Activated T-helper 1 cell treated with Interleukin-2 at 50 U/mL for 16 hours (primary cell): ENCODE measurements around the gene AGAP1.

Experiments
- DNase-seq: peaks from one replicate; pipeline ENCODE4 v3.0.0-alpha.2; 2020; ENCODE audit warnings: low read depth

The AGAP1 gene

GRCh38 chr2:235569837-235570236 lies 76.0 kb downstream of the AGAP1 start:
- DNase-seq: no peak

- DNase-seq: no peak
Measured at GRCh38 chr2:235570256-235570655, 76.4 kb downstream of the AGAP1 start.

GRCh38 chr2:235570966-235571692 lies 77.3 kb downstream of the AGAP1 start:
- DNase-seq: no peak

GRCh38 chr2:235572592-235572991 lies 78.7 kb downstream of the AGAP1 start:
- DNase-seq: no peak

- DNase-seq: no peak
Measured at GRCh38 chr2:235573331-235574221, 79.7 kb downstream of the AGAP1 start.

GRCh38 chr2:235575431-235575830 lies 81.6 kb downstream of the AGAP1 start:
- DNase-seq: no peak

- DNase-seq: no peak
Measured at GRCh38 chr2:235575904-235576303, 82.1 kb downstream of the AGAP1 start.

DNA sequence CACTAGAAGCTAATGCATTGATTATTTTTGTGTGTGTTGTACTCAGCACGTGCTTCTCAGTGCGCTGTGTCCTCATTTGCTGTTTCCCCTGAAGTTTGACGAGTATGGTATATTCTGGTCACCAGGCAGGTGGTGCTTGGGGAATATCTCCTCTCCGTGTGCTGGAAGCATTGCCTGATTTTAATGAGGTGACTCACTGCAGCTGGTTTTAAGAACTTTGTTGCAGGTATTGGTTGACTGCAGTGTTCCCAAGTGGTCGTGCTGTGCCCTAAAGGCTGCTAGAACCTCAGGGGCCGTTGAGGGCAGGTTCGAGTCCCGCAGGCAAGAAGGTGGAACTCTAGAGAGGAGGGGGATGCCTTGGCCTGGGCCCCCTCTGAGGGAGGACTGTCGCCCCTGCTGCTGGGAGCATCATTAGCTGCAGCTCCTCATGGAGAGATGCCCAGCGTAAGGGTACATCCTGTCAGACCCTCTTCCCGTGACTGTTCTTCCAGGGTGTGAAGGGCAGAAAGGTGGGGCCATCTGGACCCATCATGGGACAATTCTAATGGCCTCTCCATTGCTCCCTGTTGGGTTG lies 82.6 kb downstream of the AGAP1 start:
- no peak for DNase-seq

DNA sequence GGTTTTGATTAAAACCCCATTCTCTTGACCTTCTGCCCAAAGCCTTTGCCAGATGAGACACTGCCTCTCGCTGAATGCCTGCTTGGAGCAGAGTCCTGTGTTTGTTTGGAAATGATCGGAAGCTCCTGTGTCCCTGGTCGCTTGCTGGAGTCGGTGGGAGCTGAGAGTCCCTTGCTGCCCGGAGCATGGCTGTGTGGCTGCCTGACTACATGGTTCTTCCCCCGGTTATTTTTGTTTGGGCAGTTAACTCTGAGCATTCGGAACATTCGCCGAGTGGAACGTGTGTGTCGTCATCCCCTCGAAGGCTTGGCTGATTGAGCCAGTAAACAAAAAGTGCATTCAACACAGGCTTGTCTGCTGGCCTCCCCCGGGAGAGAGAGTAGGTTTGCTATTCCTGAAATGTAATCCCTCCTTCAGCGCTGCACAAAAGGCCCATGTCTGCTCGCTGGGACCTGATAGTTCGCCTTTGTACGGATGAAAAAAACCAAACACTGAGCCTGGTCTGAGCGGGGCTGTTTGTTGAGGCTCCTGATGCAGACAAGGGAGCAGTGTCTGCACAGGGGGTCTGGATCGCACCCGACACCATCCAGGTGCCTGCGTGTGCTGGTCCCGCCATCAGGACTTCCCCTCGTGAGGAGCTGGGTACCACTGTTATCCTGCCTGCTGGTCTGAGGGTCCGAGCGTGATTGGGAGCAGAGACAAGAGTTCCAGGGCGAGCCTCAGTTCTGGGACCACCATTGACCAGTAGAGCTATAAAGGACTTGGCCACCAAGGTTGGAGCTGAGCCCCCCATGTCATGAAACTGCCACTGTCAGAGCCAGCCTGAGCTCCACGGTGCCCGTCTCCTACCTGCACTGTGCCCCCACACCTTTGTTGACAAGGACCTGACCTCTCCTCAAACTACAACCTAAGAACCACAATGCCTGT lies 83.8 kb downstream of the AGAP1 start:
- no peak for DNase-seq

- no peak for DNase-seq
Measured at GRCh38 chr2:235579128-235579527, 85.3 kb downstream of the AGAP1 start.

DNA sequence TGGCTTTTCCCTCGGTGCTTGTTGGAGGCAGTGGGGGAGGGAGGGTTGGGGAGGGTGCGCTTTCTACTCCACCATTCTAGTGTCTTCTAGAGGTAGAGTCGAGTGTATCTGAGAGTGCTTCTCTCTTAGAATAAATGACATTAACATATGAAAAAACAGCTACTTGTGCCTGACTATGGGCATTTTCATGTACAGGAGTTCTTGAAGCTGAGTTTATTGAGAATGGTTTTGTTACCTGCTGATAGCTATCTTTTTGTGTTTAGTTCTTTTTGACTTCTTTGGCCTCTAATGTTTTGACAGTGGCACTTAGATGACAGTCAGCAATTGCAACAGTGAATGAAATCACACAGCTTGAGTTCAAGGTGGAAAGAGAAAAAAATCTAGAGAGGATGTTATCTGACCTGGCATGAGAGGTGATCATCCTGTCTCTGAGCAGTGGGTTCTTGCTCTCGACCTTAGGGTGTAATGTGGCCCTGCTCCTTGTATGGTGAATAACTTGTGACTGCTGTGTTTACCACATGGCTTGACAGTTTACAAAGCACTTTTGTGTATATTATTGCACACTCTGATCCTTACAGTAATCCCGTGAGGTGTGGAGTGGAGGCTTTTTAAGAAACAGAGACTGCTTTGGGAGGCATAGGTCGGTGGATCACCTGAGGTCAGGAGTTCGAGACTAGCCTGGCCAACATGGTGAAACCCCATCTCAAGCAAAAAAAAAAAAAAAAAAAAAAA lies 86.7 kb downstream of the AGAP1 start:
- DNase-seq: no peak

DNA sequence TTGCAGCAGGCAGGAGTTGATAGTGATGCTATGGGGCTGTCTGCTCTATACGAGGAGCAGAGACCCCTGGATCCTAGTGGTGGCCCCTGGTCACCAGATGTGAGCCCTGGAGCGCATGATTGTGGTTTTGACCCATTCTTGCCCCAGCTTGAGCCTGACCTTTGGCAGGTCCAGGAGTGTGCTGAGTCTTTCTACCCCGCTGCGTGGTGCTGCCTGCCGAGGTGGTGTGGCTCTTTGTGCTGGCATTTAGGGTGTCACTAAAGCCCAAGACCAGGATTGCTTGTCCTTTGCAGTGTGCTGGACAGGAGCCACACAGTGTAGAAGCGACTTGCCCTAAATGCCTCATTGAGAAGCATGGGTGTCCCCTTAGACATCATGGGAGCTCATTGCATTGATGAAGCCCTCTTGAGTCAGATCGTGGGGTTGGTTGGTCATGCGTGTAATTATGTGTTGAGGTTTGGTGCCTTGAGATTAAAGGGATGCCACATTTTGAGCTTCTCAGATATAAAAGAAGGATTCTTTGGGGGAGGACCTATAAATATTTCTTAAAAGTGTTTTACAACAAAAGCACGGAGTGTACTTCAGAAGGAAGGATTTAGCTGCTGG lies 88.3 kb downstream of the AGAP1 start:
- no peak for DNase-seq

DNA sequence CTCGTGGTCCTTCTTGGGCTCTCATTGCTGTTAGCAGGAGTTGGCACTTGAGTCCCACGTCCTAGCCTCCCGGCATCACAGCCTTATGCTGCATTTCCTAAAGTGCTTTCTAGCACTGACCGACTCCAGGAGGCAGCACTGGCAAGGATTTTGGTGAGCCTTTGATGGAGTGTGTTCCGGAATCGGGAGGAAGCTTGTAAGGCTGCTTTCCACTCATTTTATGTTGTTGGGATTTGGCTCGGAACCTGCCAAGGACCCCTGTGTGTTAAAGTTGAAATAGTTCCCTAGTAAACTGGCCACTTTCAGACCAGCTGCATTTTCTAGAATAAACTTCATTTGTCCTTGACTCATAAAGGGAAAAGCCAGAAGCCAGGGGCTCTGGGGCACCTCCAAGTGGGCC lies 88.9 kb downstream of the AGAP1 start:
- DNase-seq: no peak

GRCh38 chr2:235583144-235583543 lies 89.3 kb downstream of the AGAP1 start:
- no peak for DNase-seq

DNA sequence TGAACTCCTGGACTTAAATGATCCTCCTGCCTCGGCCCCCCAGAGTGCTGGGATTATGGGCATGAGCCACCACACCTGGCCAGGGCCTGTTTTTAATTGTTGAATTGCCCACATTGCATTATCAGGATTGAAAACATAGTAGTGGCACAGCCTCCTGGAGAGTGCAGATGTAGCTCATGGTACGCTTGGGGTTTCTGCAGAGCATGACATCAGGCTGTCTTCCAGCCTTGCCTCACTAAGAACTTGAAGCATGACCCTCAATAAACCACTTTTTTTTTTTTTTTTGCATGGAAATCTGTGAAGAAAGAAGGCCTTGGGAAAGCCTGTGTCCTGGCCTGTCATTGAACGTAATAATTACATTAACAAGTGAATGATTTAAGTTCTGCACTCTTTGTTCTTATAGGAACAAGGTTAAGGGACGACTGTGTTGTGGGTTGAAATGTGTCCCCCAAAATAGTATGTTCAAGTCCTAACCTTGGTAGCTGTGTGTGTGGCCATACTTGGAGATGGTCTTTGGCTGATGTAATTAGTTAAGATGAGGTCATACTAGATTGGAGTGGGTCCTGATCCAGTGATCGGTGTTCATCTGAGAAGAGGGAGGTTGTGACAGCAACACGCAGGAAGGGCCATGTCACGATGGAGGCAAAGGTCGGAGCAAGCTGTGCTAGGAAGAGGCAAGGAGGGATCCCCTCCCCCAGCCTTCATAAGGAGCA lies 90.2 kb downstream of the AGAP1 start:
- no peak for DNase-seq

DNA sequence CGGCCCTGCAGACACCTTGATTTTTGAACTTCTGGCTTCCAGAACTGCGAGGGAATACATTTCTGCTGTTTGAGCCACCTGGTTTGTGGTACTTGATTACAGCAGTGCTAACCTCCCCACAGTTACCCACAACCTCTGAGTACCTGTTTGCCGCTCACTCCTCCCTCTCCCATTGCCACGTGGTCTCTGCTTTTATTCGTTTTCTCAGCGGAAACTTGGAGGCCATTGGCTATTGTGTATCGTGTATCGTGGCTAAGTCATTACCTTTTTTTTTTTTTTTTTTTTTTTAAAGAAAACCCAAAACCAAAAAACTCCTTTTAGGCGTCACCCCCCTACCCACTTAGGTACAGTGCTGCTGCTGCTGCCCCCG lies 90.8 kb downstream of the AGAP1 start:
- no peak for DNase-seq

GRCh38 chr2:235587202-235587601 lies 93.4 kb downstream of the AGAP1 start:
- DNase-seq: no peak

GRCh38 chr2:235588750-235589149 lies 94.9 kb downstream of the AGAP1 start:
- DNase-seq: no peak

DNA sequence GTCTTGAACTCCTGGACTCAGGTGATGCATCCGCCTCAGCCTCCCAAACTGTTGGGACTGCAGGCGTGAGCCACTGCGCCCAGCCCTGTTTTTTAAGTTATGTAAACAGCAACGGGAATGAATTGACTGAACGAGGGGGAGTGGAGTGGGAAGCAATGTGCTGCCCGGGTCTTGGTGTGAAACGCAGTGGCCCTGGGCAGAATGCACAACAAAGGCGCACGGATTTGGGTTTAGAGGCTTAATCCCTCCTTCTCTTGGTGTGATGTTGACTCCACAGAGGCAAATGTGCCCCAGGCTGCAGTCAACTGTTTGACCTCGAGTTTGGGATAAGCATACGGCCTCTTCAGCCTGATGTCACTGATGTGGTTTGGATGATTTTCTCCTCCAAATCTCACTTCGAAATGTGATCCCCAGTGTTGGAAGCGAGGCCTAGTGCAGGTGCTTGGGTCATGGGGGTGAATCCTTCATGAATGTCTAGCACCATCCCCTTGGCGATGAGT lies 97.4 kb downstream of the AGAP1 start:
- no peak for DNase-seq

GRCh38 chr2:235591921-235592320 lies 98.1 kb downstream of the AGAP1 start:
- DNase-seq: no peak
